GM18511 (cell line): ENCODE data around the gene GFY.

Experiments
- ATAC-seq: cut with Tn5 transposase; IDR thresholded peaks from one replicate; pipeline ENCODE4 v1.9.1; 2021; ENCODE audit warnings: mild to moderate bottlenecking, moderate library complexity; ENCODE audit not compliant: unreplicated experiment

Gene GFY

DNA sequence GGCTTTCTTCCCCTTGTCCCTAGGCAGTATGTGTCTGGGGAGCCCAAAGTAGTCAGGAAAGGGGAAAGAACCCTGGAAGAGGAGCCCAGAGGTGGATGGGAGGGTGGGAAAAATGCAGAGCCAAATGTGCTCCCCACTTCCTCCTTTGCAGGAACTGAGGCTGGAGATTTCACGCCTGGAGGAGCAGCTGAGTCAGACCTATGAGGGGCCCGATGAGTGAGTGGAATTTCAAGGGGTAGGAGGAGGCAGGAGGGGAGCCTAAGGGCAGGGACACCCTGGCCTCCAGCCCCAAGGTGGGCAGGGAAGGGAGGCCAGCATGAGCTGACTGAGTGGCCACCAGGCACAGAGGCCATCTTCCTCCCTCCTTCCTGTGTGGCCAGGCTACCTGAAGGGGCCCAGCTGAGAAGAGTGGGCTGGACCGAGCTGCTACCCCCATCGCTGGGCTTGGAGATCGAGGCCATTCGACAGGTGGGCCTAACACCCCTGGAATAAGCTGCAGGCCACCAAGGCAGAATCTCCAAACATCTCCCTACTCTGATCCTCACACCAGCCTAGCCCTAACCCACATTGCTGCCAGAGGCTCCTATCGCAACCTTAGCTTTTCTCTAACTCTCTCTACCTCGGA is 16.3 kb upstream of the GFY start:
- no peak for ATAC-seq

DNA sequence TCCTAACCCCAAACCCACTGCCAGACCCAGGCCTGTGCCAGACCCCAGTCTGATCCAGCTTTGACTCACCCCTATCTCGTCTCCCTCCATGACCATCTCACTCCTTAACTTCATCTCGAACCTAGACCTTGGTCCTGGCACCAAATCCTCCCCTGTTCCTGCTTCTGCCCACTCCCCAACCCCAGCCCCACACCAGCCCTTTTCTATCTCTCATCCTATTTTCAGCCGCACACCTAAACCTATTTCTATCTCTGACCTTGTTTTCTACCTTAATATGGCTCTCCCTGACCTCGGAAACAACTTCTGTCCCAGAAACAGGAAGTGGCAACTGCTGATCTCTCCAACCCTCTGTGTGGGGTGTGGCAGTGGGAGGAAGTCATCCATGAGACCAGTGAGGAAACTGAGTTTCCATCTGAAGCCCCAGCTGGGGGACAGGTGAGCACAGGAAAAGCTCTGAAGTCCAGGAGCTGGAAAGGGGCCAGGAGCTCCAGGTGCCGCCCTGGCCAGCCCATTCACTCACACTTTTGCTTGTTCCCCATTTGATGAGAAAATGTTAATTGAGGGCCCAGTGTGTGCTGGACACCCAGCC is 15.7 kb upstream of the GFY start:
- ATAC-seq, result no peak

DNA sequence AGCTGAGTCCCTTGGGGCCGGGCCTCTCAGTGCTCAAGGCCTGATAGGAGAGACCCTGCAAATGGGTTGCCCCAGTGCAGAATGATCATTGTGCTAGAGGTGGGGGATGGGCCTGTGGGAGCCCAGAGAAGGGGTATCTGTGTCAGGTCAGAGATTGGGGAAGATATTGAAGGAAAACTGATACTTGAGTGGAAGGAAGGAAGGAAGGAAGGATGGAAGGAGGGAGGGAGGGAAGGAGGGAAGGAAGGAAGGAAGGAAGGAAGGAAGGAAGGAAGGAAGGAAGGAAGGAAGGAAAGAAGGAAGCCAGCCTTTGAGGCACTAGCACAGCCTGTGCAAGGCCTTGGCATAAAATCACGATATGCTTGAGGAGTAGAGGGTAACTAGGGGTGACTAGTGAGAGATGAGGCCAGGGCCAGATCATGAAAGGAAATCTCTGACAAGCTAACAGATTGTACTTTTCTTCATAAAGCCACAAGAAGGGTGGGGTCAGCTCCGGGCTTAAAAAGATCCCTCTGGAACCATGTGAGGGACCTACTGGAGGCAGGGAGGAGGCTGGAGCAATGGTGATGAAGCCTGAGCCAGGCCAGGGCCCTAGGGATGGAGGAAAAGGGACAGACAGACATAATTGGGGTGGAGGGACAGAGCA is 13.4 kb upstream of the GFY start:
- no peak for ATAC-seq

DNA sequence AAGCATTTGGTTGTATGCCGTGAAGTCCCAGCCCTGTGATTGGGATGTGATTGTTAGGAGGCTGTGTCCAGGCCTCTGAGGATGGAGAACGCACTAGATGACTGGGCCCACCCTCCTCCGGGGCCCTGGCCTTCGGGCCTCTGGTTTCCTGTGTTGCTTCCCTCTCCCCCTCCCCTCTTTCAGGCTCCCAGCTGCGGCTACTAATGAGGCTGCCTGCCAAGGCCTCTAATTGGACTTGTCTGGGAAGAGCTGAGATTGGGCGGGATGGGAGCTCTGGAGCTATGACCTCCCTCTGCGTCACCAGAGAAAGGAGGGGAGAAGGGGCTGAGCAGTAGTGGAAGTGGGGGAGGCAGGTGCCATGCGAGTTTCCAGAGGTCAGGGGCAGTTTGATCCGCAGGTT is 11.8 kb upstream of the GFY start:
- no peak for ATAC-seq

DNA sequence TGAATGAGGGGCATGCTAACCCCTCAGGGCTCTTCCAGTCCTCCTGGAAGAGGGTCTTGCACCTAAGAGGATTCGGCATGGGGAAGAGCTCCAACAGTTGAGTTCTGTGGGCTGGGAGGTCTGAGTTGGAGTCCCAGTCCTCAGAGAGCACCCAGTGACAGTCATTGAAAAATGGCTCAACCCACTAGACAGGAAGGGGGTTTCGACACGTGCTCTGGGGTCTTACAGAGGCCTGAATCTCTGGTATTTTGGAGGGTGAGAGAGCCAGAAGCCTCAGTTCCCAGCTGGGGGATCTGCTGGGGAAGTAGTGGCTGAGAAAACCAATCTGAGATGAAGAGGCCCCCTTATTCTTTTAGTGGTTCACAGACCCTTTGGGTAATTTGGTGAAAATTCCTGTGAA is 10.9 kb upstream of the GFY start:
- no peak for ATAC-seq

DNA sequence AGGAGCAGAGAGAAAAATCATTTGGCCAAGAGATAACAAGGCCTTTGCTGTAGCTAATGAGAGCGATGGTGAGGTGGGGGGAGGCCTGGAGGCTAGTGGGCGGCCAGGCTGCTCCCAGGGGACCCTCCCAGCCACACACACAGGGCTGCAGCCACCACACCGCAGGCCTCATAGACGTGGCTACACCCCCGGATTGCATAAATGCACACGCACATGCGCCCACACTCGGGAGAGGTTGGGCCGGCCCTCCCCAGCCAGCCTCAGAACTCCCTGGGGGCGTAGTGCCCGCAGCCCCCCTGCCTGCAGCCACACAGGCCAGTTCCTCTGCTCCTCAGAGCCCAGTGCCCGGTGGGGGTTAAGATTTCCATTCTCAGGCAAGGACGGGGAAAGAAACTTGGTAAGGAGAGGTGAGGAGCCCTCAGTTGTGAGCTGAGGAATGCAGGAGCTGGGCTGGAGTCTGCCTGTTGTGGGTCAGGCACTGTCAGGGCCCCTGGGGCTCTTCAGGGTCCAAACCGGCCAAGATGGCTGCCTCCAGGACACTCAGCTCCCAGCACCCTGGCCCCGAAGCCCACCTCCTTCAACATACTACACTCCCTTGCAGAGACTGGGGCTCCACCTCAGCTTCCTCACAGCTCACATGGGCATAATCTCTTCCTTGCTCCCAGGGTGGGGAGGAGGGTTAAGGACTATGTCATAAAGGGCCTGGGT is 9.9 kb upstream of the GFY start:
- peak; percentile 63 for ATAC-seq

DNA sequence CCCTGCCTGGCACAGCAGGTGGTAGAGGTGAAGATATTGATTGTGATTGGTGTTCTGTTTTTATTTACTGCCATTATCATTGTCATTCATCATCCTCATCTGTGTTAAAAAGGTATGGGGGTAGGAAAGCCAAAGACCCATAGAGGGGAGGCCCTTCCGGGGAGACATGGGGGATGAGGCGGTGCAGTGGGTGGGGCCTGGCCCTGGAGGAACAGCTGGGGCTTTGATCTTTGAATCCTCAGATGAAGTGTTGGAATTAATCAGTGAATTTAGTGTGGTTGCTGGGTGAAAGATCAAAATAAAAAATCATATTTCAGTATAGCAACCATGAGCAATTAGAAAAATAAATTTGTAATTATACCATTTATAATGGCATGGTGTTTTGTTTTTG is 9.4 kb upstream of the GFY start:
- ATAC-seq, result no peak

DNA sequence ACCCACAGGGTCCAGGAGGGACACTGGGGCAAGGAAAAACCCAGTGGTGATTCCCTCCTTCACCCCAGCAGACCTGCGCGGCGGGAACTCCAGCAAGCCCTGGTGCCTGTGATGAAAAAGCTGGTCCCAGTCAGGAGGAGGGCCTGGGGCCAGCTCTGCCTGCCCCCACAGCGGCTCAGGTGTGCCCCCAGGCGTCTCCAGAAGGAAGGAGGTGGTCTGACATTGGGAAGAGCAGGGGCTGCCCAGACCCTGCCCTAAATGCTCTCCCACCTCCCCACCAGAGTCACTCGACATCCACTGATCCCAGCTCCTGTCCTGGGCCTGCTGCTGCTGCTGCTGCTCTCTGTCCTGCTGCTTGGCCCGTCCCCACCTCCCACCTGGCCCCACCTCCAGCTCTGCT is 8.1 kb upstream of the GFY start:
- ATAC-seq, result no peak

DNA sequence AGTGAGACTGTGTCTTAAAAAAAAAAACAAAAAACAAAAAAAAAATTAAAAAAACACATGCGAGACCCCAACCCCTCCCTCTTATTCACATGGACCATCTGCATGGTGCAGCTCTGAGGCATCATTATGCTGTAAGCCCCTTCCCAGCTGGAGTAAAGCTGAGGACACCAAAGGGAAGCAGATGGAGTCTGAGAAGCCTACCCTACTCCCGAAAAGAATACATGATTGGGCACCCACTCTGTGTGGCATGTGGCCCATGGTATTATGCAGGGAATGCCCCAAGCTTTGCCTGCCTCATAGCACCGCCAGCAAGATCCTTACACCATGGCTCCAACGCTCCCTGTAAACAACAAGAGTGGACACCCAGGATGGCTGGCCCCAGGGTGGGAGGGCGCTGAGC is 6.7 kb upstream of the GFY start:
- ATAC-seq, result no peak

DNA sequence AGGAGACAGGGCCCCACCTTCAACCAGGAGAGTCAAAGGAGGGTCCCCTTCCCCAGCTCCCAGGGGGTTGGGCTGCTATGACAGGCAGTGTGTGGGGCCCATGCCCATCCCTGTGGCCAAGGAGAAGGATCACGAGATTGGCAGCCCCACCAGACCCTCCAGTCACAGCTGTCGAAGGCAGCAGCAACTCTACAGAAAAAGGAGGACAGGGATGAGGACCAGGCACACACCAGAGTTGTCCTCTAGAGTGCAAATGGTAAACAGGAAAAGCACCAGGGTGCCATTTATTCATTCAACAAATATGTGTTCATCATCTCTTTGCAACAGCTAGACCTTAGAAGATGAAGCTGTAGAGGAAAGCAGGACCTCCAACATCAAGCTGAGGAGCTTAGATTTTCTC is 6.0 kb upstream of the GFY start:
- no peak for ATAC-seq

DNA sequence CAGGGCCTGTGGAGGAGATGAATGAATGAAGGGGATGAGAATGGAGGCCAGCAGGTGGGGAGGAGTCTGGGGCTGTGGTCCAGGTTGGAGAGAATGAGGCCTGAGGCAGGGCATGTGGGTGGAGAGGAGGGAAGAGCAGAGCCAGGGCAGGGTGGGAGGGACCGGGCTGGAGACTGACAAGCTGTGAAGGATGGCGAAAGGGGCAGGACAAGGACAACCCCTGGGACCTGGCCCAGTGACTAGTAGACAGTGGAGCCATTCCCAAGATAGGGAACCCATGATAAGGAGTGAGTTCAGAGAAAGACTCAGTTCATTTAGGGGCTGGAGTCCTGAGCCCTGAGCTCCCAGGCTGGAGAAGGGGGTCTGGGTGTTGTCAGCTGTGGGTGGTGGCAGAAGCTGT is 5.0 kb upstream of the GFY start:
- ATAC-seq, result no peak

DNA sequence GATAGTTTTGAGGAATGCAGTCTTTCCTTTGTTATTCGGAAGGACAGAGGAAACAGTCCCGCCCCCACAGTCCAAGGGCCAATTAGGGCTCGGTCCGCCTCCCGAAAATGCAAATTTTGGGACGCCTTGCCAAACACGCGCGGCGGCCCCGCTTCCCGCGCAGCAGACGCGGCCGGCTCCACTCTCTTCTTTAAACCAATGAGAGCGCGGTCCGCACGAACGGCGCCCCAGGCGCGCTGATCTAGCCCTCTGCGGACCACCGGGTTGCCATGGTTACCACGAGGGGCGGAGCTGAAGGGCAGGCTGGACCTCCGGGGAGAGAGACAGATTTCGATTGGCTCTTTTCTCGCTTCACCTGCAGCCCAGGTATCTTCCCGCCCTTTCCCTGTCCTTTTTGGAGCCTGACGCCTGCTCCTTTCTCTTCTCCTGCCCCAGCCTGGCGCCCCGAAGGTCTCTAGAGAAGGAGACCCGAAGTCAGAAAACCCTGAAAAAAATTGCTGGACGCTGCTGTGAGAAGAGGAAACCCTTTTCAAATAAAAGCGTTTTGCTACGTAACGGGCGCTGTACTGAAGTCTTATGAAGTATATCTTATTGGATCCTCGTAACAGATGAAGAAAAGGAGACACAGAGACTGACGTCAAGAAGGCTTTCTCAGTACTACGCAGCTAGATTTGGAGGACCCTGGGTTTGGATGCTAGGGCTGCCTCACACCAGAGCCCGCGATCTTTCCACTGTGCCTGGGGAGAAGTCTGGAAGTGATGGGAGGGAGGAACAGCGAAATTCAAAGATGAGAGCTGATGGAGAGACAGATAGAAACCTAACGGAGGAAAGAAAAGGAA is 3.9 kb upstream of the GFY start:
- ATAC-seq, result no peak

DNA sequence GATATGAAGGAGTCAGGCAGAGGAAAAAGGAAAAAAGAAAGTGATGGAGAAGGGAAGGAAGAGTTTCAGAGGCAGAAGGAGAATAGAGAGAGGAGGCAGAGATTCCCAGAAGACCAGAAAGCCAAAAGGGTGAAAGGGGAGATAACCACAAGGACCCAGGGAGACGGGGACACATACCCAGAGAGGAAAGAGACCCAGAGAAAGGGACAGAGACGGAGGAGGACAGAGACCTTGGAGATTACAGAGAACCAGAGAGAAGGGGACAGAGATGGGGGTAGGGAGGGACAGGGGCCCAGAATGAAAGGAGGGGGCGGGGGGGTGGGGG is 3.3 kb upstream of the GFY start:
- ATAC-seq, result no peak

DNA sequence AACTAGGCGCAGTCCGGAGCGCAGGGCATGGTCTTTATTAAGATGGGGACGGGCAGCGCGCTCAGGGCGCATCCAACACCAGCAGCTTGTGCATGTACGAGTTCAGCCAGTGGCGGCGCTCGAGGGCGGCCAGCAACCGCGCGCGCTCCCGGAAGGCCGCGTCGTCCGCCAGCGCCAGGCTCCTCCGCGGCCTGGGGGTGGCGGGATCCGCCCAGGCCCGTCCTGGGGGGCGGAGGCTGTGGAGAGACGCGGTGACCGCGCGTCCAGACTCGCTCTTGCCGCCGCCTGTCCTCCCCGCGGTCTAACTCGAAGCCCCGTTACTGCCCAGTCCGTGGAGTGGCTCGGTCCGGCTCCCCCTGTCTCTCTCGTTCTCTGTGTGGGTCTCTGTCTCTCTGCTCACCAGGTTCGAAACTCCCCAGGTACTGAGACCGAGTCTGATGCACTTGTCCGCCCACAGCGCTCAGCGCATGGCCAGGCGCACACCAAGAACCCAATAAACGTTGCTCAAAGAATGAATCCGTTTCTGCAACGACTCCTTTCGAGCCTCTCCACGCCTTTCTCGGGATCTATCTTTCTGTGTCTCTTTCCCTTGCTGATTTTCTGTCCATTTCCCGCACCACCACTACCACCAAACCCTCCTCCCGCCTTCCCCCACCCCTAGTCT is 2.6 kb upstream of the GFY start:
- ATAC-seq, result no peak

DNA sequence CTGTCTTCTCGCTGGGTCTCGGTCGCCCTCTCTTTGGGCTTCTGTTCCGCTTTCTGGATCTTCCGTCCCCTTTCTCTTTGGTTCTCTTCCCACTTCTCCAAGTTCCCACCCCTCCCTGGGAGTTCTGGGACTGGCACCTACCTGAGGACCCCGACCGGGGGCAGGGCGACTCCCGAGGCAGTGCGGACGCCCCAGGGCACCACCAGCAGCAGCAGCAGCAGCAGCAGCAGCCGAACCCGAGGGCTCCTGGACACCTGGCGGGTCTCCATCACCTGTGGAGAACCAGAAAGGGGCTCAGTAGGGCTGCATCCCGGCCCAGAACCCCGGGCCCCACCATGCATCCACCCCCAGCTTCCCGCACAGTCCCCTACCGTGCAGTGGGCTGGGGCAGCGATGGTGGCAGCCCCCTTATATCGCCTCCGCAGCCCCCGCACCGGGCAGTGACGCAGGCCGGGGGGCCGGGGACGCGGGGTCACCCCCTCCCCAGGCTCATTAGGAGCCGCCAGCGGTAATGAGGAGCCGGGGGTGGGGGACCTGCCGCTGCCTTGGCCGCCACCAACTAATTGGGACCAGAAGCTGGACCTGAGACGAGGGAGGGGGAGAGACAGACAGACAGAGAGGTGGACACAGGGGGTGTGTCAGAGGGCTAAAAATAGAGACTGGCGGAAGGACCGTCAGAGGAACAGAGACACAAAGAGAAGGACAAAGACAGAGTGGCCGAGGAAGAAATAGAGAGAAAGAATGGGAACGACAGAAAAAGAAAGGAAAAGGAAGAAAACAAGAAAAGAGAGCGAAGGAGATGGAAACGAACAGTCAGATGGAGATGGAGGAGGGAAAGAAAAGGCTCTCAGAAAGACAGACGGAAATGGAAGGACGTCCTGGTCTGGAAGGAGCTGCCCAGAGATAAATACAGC is 1.9 kb upstream of the GFY start, which contains the start of gene PTH2:
Gene PTH2 (minus strand): TSS at position 371 of the 914 bp plus-strand sequence. CDS start 102 bp downstream, at position 269.
- no peak for ATAC-seq

DNA sequence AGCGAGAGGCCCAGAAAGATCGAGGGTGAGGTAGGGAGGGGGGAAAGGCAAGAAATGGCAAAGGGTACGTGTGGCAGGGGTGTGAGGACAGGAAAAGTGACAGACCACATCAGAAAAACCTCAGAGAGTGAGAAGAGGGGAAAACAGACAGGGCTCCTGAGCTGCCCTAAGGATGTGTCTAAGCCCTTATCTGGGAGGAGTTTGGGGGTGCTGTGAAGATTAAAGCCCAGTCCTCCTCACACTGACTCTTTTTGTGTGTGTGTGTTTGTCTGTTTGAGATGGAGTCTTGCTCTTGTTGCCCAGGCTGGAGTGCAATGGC is 1.2 kb upstream of the GFY start:
- ATAC-seq, result no peak

DNA sequence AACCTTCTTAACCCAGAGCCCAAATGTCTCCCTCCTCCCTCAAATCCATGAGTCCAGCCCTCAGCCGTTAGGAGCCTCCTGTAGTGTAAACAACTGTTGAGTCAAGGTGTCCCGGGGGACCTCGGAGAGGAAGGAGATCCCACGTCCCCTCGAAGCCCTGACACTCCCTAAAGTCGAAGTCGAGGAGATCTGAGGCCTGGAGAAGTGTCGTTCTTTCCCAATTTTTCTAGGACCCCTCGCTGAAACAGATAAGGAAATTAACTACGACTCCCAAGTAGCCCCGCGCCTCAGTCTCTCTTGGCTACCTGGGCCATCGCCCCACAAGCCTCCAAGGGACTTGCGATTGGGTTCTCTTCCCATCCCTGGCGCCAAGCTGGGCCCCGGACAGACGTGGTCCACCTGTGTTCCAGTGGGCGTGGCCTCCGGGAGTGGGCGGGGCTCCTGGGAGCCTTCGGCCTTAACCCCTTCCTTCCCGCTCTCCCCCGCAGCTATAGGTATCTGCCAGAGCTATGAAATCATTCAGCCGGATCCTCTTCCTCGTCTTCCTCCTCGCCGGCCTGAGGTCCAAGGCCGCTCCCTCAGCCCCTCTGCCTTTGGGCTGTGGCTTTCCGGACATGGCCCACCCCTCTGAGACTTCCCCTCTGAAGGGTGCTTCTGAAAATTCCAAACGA is 869 bp downstream of the GFY start:
- ATAC-seq, result no peak

DNA sequence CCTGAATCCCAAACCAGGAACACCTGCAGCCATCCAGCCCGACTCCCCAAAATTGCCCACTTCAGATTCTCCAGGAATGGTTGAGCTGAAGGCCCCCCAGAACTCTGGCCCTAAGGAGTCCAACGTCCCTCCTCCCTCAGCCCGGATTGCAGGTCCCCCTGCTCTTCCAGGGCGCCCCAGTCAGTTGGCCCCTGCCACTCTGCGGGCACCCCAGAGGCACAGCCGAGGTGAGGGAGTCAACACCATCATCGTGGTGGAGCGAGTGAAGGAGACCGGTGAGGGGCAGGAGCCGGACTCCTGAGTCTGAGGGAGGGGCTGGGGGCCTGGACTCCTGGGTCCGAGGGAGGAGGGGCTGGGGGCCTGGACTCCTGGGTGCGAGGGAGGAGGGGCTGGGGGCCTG is 2.2 kb downstream of the GFY start:
- ATAC-seq, result no peak

DNA sequence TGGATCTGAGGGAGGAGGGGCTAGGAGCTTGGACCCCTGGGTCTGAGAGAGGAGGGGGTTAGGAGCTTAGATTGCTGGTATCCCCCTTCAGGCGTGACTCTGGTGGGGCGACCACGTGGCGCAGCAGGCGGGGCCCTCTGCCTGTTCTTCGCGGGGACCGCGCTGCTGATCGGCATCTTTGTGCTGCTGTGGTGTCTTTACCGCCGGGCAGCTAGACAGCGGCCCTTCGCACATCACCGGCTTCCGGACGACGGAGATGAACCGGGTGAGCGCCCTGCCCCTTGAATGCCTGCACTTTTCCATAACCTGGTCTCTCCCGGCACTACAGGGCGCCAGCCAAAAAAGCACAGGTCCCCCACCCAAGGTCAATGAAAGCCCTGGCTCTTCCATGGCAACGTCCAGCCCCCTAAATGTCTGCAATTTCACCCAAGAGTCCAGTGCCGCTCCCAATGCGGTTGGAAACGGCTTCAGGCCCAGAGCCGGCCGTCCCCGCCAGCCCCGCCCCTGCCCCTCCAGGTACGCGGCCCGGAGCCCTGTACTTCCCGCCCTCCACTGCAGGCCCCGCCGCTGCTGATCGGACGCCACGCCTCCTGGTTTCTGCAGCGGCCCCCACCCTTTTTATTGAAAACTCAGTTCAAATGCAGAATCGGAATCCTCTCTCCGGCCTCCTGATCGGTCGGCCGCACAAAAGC is 2.8 kb downstream of the GFY start:
- no peak for ATAC-seq
